GM23248 (cell line): ENCODE data around the gene CP.

Source experiments
- EZH2 ChIP-seq: fragments of 200-600 bp; sonication (generic); IDR thresholded peaks from 2 replicates; pipeline ENCODE4 v1.6.1; 2018; ENCODE audit warnings: antibody characterized with exemption, mild to moderate bottlenecking; ENCODE audit not compliant: insufficient read depth, poor library complexity, severe bottlenecking
- EZH2phosphoT487 ChIP-seq: fragments of 200-600 bp; sonication (generic); IDR thresholded peaks from 2 replicates; pipeline ENCODE4 v1.6.1; 2018; ENCODE audit warnings: antibody characterized with exemption, moderate library complexity, mild to moderate bottlenecking, low read depth; ENCODE audit not compliant: insufficient read depth

GRCh38 chr3:149243540-149243939 is 21.9 kb upstream of the CP start:
- TF ChIP-seq EZH2: no peak
- no peak for TF ChIP-seq EZH2phosphoT487
